ENCODE results near the gene MINK1. TPM values are rescaled to one million over a fixed set of nuclear protein-coding genes. Genes with fewer than 3 reads are reported as not detected.

The MINK1 gene
- total and polyA plus RNA-seq, 9 donors: 37.6 to 177 (median 95.8) TPM

DNA sequence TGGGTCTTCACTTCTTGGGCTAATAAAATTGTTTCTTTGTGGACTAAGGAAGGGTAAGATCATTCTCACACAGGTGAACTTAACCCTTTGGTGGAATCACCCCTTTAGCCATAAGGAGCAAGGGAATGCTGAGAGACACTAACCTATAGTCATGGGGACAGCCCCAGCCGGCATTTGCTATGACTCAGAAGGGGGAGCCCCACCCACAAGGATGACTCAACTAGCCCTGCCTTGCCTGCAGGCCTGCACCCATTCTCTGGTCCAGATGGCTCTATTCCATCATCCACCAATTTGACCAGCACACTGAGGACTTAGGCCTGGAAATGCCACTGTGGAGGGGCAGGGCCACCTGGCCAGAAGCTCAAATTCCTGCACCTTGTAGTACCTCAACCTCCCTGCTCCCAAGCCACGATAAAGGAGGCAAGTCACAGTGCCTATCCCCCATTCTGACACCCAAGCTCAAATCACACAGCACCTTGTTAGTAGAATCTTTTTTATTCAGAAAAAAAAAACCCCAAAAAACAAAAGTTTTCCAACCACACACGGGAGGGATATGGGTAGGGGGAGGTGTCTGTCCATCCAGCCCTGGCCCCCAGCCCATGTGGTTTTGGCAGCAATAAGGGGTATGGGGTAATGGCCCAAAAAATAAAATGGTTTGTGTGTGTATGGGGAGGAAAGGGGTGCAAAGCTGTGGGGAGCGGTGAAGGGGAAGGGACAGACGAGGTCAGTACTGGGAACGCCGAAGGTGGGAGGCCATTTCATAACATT lies 112.2 kb downstream of the MINK1 start:
- Histone ChIP-seq H3K36me3 (no peaks in the 10 kb centered on the region), H3K4me1 (ENCODE audit: insufficient read depth) (peaks cover 6% of the 10 kb centered on the region), H3K4me3 (no peak overlapping the region), H3K27ac (no peak overlapping the region), H3K27me3 (no peaks in the 10 kb centered on the region), H3K9me3 (no peaks in the 10 kb centered on the region)
- TF ChIP-seq, protein P1, sequence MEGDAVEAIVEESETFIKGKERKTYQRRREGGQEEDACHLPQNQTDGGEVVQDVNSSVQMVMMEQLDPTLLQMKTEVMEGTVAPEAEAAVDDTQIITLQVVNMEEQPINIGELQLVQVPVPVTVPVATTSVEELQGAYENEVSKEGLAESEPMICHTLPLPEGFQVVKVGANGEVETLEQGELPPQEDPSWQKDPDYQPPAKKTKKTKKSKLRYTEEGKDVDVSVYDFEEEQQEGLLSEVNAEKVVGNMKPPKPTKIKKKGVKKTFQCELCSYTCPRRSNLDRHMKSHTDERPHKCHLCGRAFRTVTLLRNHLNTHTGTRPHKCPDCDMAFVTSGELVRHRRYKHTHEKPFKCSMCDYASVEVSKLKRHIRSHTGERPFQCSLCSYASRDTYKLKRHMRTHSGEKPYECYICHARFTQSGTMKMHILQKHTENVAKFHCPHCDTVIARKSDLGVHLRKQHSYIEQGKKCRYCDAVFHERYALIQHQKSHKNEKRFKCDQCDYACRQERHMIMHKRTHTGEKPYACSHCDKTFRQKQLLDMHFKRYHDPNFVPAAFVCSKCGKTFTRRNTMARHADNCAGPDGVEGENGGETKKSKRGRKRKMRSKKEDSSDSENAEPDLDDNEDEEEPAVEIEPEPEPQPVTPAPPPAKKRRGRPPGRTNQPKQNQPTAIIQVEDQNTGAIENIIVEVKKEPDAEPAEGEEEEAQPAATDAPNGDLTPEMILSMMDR (IDR thresholded peaks at IDR 0.05): no peak
- TF ChIP-seq EP300 (IDR thresholded peaks at IDR 0.05) (no peak), POLR2A (IDR thresholded peaks at IDR 0.05) (no peak)
- peak in 4 of 5 donors; percentile 59 to 83 (median 62) for DNase-seq
- 32 to 41% (median 34%) methylated on average over 7 of the region's 7 CpGs for WGBS, 3 donors
- intact Hi-C loops (cut with DNase I): no loop called here

DNA sequence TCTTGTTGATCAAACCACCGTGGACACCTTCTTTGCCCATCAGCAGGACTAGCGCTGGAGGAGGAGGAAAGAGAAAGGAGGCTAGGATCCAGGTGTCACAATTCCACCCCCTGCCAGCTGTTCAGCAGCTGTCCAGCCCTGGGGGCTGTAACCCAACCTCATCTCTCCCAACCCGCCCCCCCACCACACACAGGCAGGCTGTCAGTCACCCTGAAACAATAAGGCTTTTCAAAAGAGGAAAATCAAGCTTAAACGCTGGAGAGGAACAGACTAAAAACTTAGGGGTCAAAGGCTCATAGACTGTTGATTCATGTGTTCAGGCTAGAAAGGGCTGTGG lies 112.8 kb downstream of the MINK1 start:
- Histone ChIP-seq H3K36me3 (no peaks in the 10 kb centered on the region), H3K27me3 (no peaks in the 10 kb centered on the region), H3K4me3 (no peak overlapping the region), H3K9me3 (no peaks in the 10 kb centered on the region), H3K27ac (no peak overlapping the region), H3K4me1 (ENCODE audit: insufficient read depth) (peaks cover 5% of the 10 kb centered on the region)
- WGBS, 3 donors: 16 to 20% (median 19%) methylated on average over 4 of the region's 4 CpGs
- TF ChIP-seq POLR2A (IDR thresholded peaks at IDR 0.05) (no peak), EP300 (IDR thresholded peaks at IDR 0.05) (no peak)
- TF ChIP-seq, protein P1 (IDR thresholded peaks at IDR 0.05): no peak
- intact Hi-C loops (cut with DNase I): no loop called here
- DNase-seq: no peak

DNA sequence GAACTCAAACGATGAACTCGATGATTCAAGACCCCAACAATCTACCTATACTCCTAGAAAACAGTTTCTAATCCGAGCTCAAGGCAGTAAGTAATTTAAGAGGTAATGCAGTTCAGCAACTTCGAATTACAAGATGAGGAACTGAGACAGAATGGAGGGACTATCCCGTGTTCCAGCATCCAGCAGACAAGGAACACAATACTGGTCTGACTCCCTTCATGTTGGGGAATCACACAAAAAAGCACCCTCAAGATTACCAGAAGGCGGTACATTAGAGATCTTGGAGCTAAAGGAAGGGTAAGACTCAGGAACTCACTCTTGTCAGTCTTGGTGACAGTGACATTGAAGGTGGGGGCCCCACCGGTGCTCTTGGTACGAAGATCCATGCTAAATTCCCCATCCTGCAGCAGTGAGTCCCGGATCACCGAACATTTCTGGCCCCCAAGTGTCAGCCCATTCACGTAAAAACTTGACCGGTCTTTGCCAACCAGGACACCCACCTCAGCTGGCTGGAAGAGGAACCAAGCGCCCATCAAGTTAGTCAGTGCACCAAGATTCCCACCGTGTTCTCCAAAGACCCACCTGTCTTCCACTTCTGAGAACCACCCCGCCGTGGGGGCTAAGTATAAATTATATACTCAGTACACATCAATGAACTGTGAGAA lies 113.3 kb downstream of the MINK1 start:
- no peaks in the 10 kb centered on the region for H3K9me3 ChIP-seq
- no peak for DNase-seq
- peak overlapping the region; percentile 100 for H3K4me3 ChIP-seq
- intact Hi-C loops (cut with DNase I): no loop called here
- WGBS, 3 donors: 25 to 36% (median 31%) methylated on average over 16 of the region's 16 CpGs
- no peaks in the 10 kb centered on the region for H3K36me3 ChIP-seq
- H3K27ac ChIP-seq: peak overlapping the region in 1 of 2 donors; percentile 88
- TF ChIP-seq EP300 (IDR thresholded peaks at IDR 0.05) (no peak), POLR2A (IDR thresholded peaks at IDR 0.05) (no peak)
- TF ChIP-seq, protein P1 (IDR thresholded peaks at IDR 0.05): no peak
- no peaks in the 10 kb centered on the region for H3K27me3 ChIP-seq
- H3K4me1 ChIP-seq (ENCODE audit: insufficient read depth): peaks cover 2% of the 10 kb centered on the region

DNA sequence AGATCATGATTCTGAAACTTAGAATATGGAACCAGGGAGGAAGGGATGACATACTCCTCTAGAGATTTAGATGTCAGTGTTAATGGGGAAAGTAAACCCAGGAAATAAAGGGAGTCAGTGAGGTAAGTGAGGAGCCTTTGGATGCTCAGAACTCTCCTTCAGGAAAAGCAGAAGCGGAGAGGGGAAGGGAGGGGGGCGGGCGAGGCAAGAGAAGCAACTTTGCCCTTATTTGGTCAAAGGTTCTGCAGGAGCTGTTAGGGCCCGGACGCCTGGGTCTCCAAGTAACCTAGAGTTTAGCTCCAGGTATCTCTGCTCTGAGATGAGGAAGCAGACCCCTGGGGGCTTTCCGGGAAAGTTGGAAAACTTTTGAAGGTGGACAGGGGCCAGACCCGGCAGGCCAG lies 113.9 kb downstream of the MINK1 start:
- WGBS, 3 donors: 0 to 1% (median 1%) methylated on average over 7 of the region's 7 CpGs
- intact Hi-C loops (cut with DNase I): no loop called here
- H3K36me3 ChIP-seq: no peaks in the 10 kb centered on the region

More for the DNA sequence above, 113.9 kb downstream of the MINK1 start:
- no peak for DNase-seq
- H3K27me3 ChIP-seq: no peaks in the 10 kb centered on the region
- no peaks in the 10 kb centered on the region for H3K9me3 ChIP-seq
- TF ChIP-seq, protein P1 (IDR thresholded peaks at IDR 0.05): no peak
- peaks cover 2% of the 10 kb centered on the region for H3K4me1 ChIP-seq (ENCODE audit: insufficient read depth)
- peak overlapping the region; percentile 100 for H3K4me3 ChIP-seq
- H3K27ac ChIP-seq: peak overlapping the region in 1 of 2 donors; percentile 88

Other genes starting within 250 kb of the MINK1 start
- 10 to 100 TPM in 5 of 7 donors, 1 to 10 TPM in 2; 3.7 to 34.3 (median 17.8) TPM for gene SMTNL2, start 248.8 kb upstream of the MINK1 start, total RNA-seq
- 1 to 10 TPM; 4.7 to 4.8 TPM for gene SMTNL2, start 248.8 kb upstream of the MINK1 start, polyA plus RNA-seq
- gene ALOX15, start 191.7 kb upstream of the MINK1 start, total RNA-seq: 1 to 10 TPM in 2 of 7 donors, under 1 TPM in 2, not detected in 3; 0.07 to 4.1 (median 1.4) TPM
- under 1 TPM; 0.17 to 0.58 TPM for gene ALOX15, start 191.7 kb upstream of the MINK1 start, polyA plus RNA-seq
- 10 to 100 TPM; 19.2 to 75.0 (median 63.1) TPM for gene PELP1, start 129.2 kb upstream of the MINK1 start, total RNA-seq
- gene PELP1, start 129.2 kb upstream of the MINK1 start, polyA plus RNA-seq: 10 to 100 TPM; 13.5 to 25.6 TPM
- 10 to 100 TPM; 13.4 to 38.2 (median 30.6) TPM for gene ARRB2, start 122.7 kb upstream of the MINK1 start, total RNA-seq
- 10 to 100 TPM; 16.4 to 40.6 TPM for gene ARRB2, start 122.7 kb upstream of the MINK1 start, polyA plus RNA-seq
- gene MED11, start 101.9 kb upstream of the MINK1 start, total RNA-seq: 10 to 100 TPM; 10.7 to 21.8 (median 15.4) TPM
- gene MED11, start 101.9 kb upstream of the MINK1 start, polyA plus RNA-seq: 10 to 100 TPM; 18.0 TPM
- gene ZMYND15, start 93.5 kb upstream of the MINK1 start, total RNA-seq: 1 to 10 TPM in 3 of 7 donors, under 1 TPM in 4; 0.36 to 1.4 (median 0.99) TPM
- under 1 TPM; 0.33 to 0.57 TPM for gene ZMYND15, start 93.5 kb upstream of the MINK1 start, polyA plus RNA-seq
- 10 to 100 TPM in 6 of 7 donors, 1 to 10 TPM in 1; 5.8 to 30.7 (median 16.8) TPM for gene CXCL16, start 93.4 kb upstream of the MINK1 start, total RNA-seq
- gene CXCL16, start 93.4 kb upstream of the MINK1 start, polyA plus RNA-seq: 10 to 100 TPM in 1 of 2 donors, 1 to 10 TPM in 1; 7.6 to 41.6 TPM
- gene TM4SF5, start 61.5 kb upstream of the MINK1 start, total RNA-seq: under 1 TPM in 2 of 7 donors, not detected in 5; 0.31 to 0.83 TPM
- not detected for gene TM4SF5, start 61.5 kb upstream of the MINK1 start, polyA plus RNA-seq
- gene VMO1, start 47.0 kb upstream of the MINK1 start, total RNA-seq: 1 to 10 TPM in 5 of 7 donors, under 1 TPM in 2; 0.69 to 3.5 (median 1.3) TPM
- 1 to 10 TPM in 1 of 2 donors, not detected in 1; 1.1 TPM for gene VMO1, start 47.0 kb upstream of the MINK1 start, polyA plus RNA-seq
- gene GLTPD2, start 44.4 kb upstream of the MINK1 start, total RNA-seq: not detected
- not detected for gene GLTPD2, start 44.4 kb upstream of the MINK1 start, polyA plus RNA-seq
- gene PSMB6, start 37.2 kb upstream of the MINK1 start, total RNA-seq: 100 to 1,000 TPM in 1 of 7 donors, 10 to 100 TPM in 6; 74.6 to 123 (median 87.9) TPM
- 100 to 1,000 TPM in 1 of 2 donors, 10 to 100 TPM in 1; 87.8 to 111 TPM for gene PSMB6, start 37.2 kb upstream of the MINK1 start, polyA plus RNA-seq
- 10 to 100 TPM; 16.2 to 53.3 (median 42.7) TPM for gene PLD2, start 26.2 kb upstream of the MINK1 start, total RNA-seq
- 10 to 100 TPM; 20.3 to 31.4 TPM for gene PLD2, start 26.2 kb upstream of the MINK1 start, polyA plus RNA-seq
- gene C17orf107, start 66.2 kb downstream of the MINK1 start, total RNA-seq: 10 to 100 TPM in 2 of 7 donors, 1 to 10 TPM in 5; 6.0 to 11.8 (median 8.6) TPM
- 1 to 10 TPM; 1.1 to 4.4 TPM for gene C17orf107, start 66.2 kb downstream of the MINK1 start, polyA plus RNA-seq
- gene CHRNE, start 69.8 kb downstream of the MINK1 start, total RNA-seq: 1 to 10 TPM in 4 of 7 donors, under 1 TPM in 3; 0.34 to 1.4 (median 1.0) TPM
- 1 to 10 TPM in 1 of 2 donors, under 1 TPM in 1; 0.53 to 1.1 TPM for gene CHRNE, start 69.8 kb downstream of the MINK1 start, polyA plus RNA-seq
- under 1 TPM in 1 of 7 donors, not detected in 6; 0.10 TPM for gene GP1BA, start 98.9 kb downstream of the MINK1 start, total RNA-seq
- gene GP1BA, start 98.9 kb downstream of the MINK1 start, polyA plus RNA-seq: under 1 TPM in 1 of 2 donors, not detected in 1; 0.04 TPM
- 10 to 100 TPM; 18.7 to 55.4 (median 42.3) TPM for gene SLC25A11, start 106.7 kb downstream of the MINK1 start, total RNA-seq
- gene SLC25A11, start 106.7 kb downstream of the MINK1 start, polyA plus RNA-seq: 10 to 100 TPM; 12.7 to 44.1 TPM
- gene RNF167, start 106.9 kb downstream of the MINK1 start, total RNA-seq: 10 to 100 TPM; 22.7 to 89.6 (median 78.1) TPM
- gene RNF167, start 106.9 kb downstream of the MINK1 start, polyA plus RNA-seq: 100 to 1,000 TPM in 1 of 2 donors, 10 to 100 TPM in 1; 91.8 to 221 TPM
- gene PFN1, start 115.2 kb downstream of the MINK1 start, total RNA-seq: 100 to 1,000 TPM; 201 to 415 (median 323) TPM
- gene PFN1, start 115.2 kb downstream of the MINK1 start, polyA plus RNA-seq: 100 to 1,000 TPM; 254 to 542 TPM
- gene ENO3, start 117.8 kb downstream of the MINK1 start, total RNA-seq: 1 to 10 TPM; 2.5 to 6.1 (median 4.1) TPM
- 1 to 10 TPM; 1.8 to 5.0 TPM for gene ENO3, start 117.8 kb downstream of the MINK1 start, polyA plus RNA-seq
- 10 to 100 TPM; 30.4 to 55.2 (median 38.6) TPM for gene SPAG7, start 134.5 kb downstream of the MINK1 start, total RNA-seq
- 10 to 100 TPM; 31.7 to 60.6 TPM for gene SPAG7, start 134.5 kb downstream of the MINK1 start, polyA plus RNA-seq
- gene CAMTA2, start 154.3 kb downstream of the MINK1 start, total RNA-seq: 10 to 100 TPM; 10.2 to 71.2 (median 35.7) TPM
- gene CAMTA2, start 154.3 kb downstream of the MINK1 start, polyA plus RNA-seq: 10 to 100 TPM; 21.6 to 33.0 TPM
- 1 to 10 TPM in 6 of 7 donors, under 1 TPM in 1; 0.95 to 5.0 (median 1.9) TPM for gene INCA1, start 164.2 kb downstream of the MINK1 start, total RNA-seq
- 1 to 10 TPM; 1.5 to 2.8 TPM for gene INCA1, start 164.2 kb downstream of the MINK1 start, polyA plus RNA-seq
- gene KIF1C, start 164.6 kb downstream of the MINK1 start, total RNA-seq: 100 to 1,000 TPM in 4 of 7 donors, 10 to 100 TPM in 3; 17.5 to 129 (median 105) TPM
- gene KIF1C, start 164.6 kb downstream of the MINK1 start, polyA plus RNA-seq: 10 to 100 TPM; 31.5 to 60.1 TPM
- gene SLC52A1, start 202.1 kb downstream of the MINK1 start, total RNA-seq: 1 to 10 TPM in 1 of 7 donors, under 1 TPM in 3, not detected in 3; 0.08 to 1.0 (median 0.19) TPM
- gene SLC52A1, start 202.1 kb downstream of the MINK1 start, polyA plus RNA-seq: not detected
- 1 to 10 TPM; 3.6 to 8.4 (median 7.6) TPM for gene ZFP3, start 245.1 kb downstream of the MINK1 start, total RNA-seq
- 1 to 10 TPM; 3.3 to 6.5 TPM for gene ZFP3, start 245.1 kb downstream of the MINK1 start, polyA plus RNA-seq

All from ovary (tissue), 9 donors.